ENCODE results near the gene MUC5B.

Gene MUC5B

DNA sequence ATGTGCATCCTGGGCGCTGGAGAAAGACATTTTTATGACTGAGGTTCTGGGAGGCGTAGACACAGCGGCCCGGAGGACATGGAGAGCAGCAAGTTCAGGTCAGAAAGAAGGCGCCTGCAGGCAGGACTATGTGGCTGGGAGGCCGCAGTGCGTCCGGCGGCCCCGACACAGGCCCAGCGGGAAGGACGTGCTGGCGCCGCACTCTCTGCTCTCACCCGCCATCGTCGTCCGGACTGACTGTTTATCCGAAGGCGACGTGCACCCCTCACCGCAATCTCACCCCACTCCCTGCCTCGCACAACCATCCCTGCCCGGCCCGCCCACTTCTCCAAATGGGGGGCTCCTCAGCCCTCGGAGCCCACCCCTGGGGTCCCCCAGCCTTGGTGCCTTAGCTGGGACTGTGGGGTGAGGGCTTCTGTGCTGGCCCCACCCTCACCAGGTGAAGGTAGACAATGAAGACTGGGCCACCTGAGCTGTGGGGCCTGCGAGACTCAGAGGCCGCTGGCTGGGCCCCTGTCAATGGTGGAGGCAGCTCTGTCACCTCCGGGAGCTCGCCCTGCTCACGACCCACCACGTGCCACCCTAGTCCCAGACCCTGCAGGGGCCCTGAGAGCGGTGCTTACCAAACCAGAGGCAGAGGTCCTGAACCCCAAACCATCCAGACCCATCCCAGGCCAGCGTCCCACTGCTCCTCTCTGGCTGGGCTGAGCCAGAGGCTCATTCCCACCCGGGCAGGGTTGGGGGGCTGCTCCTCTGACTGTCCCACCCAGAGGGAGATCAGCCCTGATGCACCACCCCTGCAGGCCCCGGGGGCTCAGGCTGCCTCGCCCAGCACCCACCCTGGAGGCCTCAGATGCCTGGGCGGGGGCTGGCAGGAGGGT is 16.2 kb upstream of the MUC5B start:
- H4K20me1 ChIP-seq (ENCODE audit: insufficient read depth) = no peaks in the 10 kb centered on the region
- H3K4me2 ChIP-seq = no peak overlapping the region
- H3K4me3 ChIP-seq (IDR thresholded peaks at IDR 0.05; ENCODE audit: insufficient read depth, low read depth, low read length) = no peak overlapping the region
- H3K4me1 ChIP-seq (ENCODE audit: low read depth, poor library complexity, severe bottlenecking) = no peaks in the 10 kb centered on the region
- H3K27me3 ChIP-seq (ENCODE audit: insufficient read depth, low read depth) = peaks cover 74% of the 10 kb centered on the region
- TF ChIP-seq, protein P1, sequence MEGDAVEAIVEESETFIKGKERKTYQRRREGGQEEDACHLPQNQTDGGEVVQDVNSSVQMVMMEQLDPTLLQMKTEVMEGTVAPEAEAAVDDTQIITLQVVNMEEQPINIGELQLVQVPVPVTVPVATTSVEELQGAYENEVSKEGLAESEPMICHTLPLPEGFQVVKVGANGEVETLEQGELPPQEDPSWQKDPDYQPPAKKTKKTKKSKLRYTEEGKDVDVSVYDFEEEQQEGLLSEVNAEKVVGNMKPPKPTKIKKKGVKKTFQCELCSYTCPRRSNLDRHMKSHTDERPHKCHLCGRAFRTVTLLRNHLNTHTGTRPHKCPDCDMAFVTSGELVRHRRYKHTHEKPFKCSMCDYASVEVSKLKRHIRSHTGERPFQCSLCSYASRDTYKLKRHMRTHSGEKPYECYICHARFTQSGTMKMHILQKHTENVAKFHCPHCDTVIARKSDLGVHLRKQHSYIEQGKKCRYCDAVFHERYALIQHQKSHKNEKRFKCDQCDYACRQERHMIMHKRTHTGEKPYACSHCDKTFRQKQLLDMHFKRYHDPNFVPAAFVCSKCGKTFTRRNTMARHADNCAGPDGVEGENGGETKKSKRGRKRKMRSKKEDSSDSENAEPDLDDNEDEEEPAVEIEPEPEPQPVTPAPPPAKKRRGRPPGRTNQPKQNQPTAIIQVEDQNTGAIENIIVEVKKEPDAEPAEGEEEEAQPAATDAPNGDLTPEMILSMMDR (conservative IDR thresholded peaks at IDR 0.05; ENCODE audit: low read depth, low read length) = no peak
- H2AFZ ChIP-seq (ENCODE audit: low read depth) = no peak overlapping the region
- H3K27ac ChIP-seq = no peak overlapping the region
- H3K36me3 ChIP-seq (ENCODE audit: insufficient read depth) = no peaks in the 10 kb centered on the region
- no peak overlapping the region for H3K9ac ChIP-seq
- no peaks in the 10 kb centered on the region for H3K79me2 ChIP-seq (ENCODE audit: insufficient read depth, low read depth)

DNA sequence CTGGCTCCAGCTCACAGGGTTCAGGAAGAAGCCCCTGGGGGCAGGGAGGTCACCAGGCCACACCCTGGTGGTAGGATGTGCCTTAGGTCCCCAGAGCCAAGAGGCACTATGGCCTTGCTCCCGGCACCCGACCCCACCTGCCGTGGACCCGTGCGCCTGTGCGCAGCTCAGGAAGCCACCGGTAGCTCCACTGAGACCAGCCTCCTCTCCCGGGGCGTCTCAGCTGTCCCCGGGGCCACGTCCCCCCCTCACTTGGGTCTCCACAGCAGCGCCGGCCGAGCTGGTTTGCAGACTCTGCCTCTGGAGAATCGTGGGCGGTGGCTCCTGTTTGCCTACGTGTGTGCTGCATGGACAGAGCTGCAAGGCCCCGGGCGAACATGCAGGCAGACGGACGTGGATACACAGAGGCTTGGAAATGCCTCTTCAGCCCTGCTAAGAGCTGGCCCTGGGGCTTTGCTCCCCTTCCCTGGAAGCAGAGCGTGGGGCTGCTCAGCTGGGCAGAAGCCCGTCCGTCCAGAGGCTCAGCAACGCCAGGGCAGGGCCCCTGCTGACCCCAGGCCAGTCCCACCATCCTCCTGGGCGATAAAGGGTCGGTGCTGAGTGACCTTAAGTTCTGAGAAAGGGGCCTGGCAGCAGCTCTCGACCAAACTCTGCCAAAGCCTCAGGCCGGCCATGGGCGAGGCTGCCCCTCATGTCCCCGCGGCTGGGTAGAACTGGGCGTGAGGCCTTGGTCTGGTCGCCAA is 15.3 kb upstream of the MUC5B start:
- no peak overlapping the region for H2AFZ ChIP-seq (ENCODE audit: low read depth)
- no peaks in the 10 kb centered on the region for H3K36me3 ChIP-seq (ENCODE audit: insufficient read depth)
- no peaks in the 10 kb centered on the region for H3K79me2 ChIP-seq (ENCODE audit: insufficient read depth, low read depth)
- no peaks in the 10 kb centered on the region for H4K20me1 ChIP-seq (ENCODE audit: insufficient read depth)
- no peak overlapping the region for H3K9ac ChIP-seq
- H3K4me3 ChIP-seq (IDR thresholded peaks at IDR 0.05; ENCODE audit: insufficient read depth, low read depth, low read length) = no peak overlapping the region
- no peak overlapping the region for H3K4me2 ChIP-seq
- H3K27ac ChIP-seq = no peak overlapping the region
- peaks cover 76% of the 10 kb centered on the region for H3K27me3 ChIP-seq (ENCODE audit: insufficient read depth, low read depth)
- no peaks in the 10 kb centered on the region for H3K4me1 ChIP-seq (ENCODE audit: low read depth, poor library complexity, severe bottlenecking)
- TF ChIP-seq, protein P1 (conservative IDR thresholded peaks at IDR 0.05; ENCODE audit: low read depth, low read length) = no peak

DNA sequence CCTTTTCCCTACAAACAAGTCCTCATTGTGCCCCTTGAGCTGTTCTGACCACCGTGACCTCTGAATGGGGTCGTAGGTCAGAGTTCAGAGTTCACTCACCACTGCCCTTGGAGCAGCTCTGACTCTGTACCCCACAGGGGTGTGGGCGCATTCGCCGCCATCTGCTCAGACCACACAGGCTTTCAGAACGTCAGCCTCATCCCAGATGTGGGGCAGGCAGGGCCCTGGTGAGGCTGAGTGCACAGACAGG is 14.8 kb upstream of the MUC5B start:
- Histone ChIP-seq H3K27ac (no peak overlapping the region), H3K4me2 (no peak overlapping the region), H3K27me3 (ENCODE audit: insufficient read depth, low read depth) (peaks cover 76% of the 10 kb centered on the region), H4K20me1 (ENCODE audit: insufficient read depth) (no peaks in the 10 kb centered on the region), H3K4me1 (ENCODE audit: low read depth, poor library complexity, severe bottlenecking) (no peaks in the 10 kb centered on the region), H3K4me3 (IDR thresholded peaks at IDR 0.05; ENCODE audit: insufficient read depth, low read depth, low read length) (no peak overlapping the region), H3K79me2 (ENCODE audit: insufficient read depth, low read depth) (no peaks in the 10 kb centered on the region), H3K9ac (no peak overlapping the region), H3K36me3 (ENCODE audit: insufficient read depth) (no peaks in the 10 kb centered on the region), H2AFZ (ENCODE audit: low read depth) (no peak overlapping the region)
- TF ChIP-seq, protein P1 (conservative IDR thresholded peaks at IDR 0.05; ENCODE audit: low read depth, low read length) = no peak

DNA sequence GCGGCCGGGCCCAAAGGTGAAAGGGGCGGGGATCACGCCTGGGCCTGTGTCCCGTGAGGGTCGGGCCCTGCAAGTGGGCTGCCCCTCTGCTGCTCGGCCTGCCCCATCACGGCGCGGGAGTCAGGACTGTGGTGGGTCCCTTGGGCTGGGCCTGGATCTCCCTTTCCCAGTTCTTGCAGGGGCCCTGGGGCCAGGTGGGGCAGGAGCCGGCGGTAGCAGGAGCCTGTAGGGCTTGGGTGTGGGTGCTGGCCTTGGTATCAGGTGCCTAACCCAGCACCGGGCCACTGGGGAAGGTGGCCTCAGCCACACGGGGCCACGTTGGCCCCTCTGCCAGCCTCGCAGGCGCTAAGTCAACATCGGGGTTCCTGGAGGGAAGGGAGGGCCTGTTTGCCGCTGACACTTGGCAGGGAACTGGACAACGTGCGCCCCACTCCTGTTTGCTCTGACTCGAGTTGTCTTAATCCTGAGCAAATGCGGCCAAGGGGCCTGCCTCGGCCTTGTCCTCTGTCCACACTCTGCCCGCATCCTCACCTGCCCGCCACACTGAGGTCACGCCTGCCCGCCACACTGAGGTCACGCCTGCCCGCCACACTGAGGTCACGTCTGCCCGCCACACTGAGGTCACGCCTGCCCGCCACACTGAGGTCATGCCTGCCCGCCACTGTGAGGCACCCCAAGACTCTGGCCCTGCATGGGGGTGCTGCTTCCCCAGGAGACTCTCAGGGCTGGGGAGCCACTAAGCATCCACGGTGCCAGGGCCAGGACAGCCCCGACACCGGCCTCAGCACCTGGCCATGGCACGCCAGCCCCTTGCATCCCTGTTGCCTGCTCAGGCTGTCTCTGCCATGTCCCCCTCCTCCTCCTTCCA is 14.2 kb upstream of the MUC5B start:
- Histone ChIP-seq H3K9ac (no peak overlapping the region), H3K27me3 (ENCODE audit: insufficient read depth, low read depth) (peaks cover 80% of the 10 kb centered on the region), H3K27ac (no peak overlapping the region), H3K4me1 (ENCODE audit: low read depth, poor library complexity, severe bottlenecking) (no peaks in the 10 kb centered on the region), H2AFZ (ENCODE audit: low read depth) (no peak overlapping the region), H3K4me3 (IDR thresholded peaks at IDR 0.05; ENCODE audit: insufficient read depth, low read depth, low read length) (no peak overlapping the region), H3K36me3 (ENCODE audit: insufficient read depth) (no peaks in the 10 kb centered on the region), H3K4me2 (no peak overlapping the region), H4K20me1 (ENCODE audit: insufficient read depth) (no peaks in the 10 kb centered on the region), H3K79me2 (ENCODE audit: insufficient read depth, low read depth) (no peaks in the 10 kb centered on the region)
- TF ChIP-seq, protein P1 (conservative IDR thresholded peaks at IDR 0.05; ENCODE audit: low read depth, low read length) = no peak

Data from KMS-11 (cell line).